Suprapubic skin (tissue), 4 donors: ENCODE data around the gene MARCHF4.

Experiments
- EP300 ChIP-seq: sonication (generic); formaldehyde crosslinking; IDR thresholded peaks from one replicate; pipeline ENCODE4 v1.6.1; 2017; ENCODE audit warnings: antibody characterized with exemption
- POLR2A ChIP-seq, 2 donors: fragments of 450-650 bp; IDR thresholded peaks; one replicate each; pipeline ENCODE4 v1.6.1; 2017; ENCODE audit warnings: antibody characterized with exemption in 2 of 2, mild to moderate bottlenecking in 2 of 2, moderate library complexity in 2 of 2
- POLR2AphosphoS5 ChIP-seq, 3 donors: sonication (generic); formaldehyde crosslinking; IDR thresholded peaks; one replicate each; pipeline ENCODE4 v1.6.1; 2017; ENCODE audit warnings: antibody characterized with exemption in 3 of 3
- TF ChIP-seq, protein P1 (sequence below), 2 donors: fragments of 200-600 bp in 1 of 2; fragments of 450-650 bp in 1 of 2; sonication (generic) in 1 of 2; IDR thresholded peaks; one replicate each; pipeline ENCODE4 v1.5.1; 2016 to 2019; ENCODE audit warnings: antibody characterized with exemption in 2 of 2, mild to moderate bottlenecking in 1 of 2, moderate library complexity in 1 of 2

DNA sequence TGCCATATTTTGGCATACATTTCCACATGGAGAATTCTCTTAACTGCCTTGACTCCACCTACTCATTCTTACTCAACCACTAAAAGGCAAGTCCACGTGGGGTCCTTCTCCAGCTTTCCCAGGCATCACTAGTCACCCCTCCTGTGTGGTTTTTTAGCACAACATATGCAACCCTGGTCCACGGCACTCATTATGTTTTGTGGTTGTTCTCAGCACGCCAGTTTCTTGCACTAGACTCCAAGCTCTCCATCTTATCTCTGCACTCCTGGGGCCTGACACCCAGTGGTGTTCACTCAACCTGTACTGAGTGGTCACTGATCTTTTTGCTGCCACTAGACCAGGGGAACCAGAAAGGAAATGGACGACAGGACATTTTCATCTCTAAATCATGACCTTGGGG is 18.0 kb downstream of the MARCHF4 start:
- TF ChIP-seq POLR2AphosphoS5 (IDR thresholded peaks at IDR 0.05) (no peak), POLR2A (IDR thresholded peaks at IDR 0.05) (no peak), EP300 (no peak)
- TF ChIP-seq, protein P1, sequence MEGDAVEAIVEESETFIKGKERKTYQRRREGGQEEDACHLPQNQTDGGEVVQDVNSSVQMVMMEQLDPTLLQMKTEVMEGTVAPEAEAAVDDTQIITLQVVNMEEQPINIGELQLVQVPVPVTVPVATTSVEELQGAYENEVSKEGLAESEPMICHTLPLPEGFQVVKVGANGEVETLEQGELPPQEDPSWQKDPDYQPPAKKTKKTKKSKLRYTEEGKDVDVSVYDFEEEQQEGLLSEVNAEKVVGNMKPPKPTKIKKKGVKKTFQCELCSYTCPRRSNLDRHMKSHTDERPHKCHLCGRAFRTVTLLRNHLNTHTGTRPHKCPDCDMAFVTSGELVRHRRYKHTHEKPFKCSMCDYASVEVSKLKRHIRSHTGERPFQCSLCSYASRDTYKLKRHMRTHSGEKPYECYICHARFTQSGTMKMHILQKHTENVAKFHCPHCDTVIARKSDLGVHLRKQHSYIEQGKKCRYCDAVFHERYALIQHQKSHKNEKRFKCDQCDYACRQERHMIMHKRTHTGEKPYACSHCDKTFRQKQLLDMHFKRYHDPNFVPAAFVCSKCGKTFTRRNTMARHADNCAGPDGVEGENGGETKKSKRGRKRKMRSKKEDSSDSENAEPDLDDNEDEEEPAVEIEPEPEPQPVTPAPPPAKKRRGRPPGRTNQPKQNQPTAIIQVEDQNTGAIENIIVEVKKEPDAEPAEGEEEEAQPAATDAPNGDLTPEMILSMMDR (IDR thresholded peaks at IDR 0.05) = no peak
